GM10248 (cell line): ENCODE data around the gene SLC19A3.

ENCODE experiments used
- CTCF ChIA-PET: fragments of 300-600 bp; sonication (Branson Sonifier 250); formaldehyde crosslinking; extraction: SDS; loops from one replicate; lab custom pipeline; 2021; ENCODE audit warnings: antibody characterized with exemption; lab: Yijun Ruan, JAX
- POLR2A ChIA-PET: fragments of 350-650 bp; sonication (Branson Sonifier 250); formaldehyde crosslinking; extraction: SDS; loops from one replicate; lab custom pipeline; 2020; ENCODE audit warnings: antibody characterized with exemption; lab: Yijun Ruan, JAX
- DNase-seq: peaks from one replicate; pipeline ENCODE4 v3.0.0; 2012; ENCODE audit errors: extremely low spot score
- CTCF ChIP-seq: IDR thresholded peaks from 2 replicates; pipeline ENCODE4 v1.5.1; 2012; ENCODE audit warnings: mild to moderate bottlenecking, low read depth; ENCODE audit errors: extremely low read depth, missing control alignments, control extremely low read depth

Gene SLC19A3

GRCh38 chr2:227706859-227707258, 11.0 kb downstream of the SLC19A3 start:
- DNase-seq = no peak
- ChIA-PET POLR2A (no interaction called here), CTCF (interaction anchor here (1.0 to 1.7 kb wide), 4 partner anchors 9 to 60 kb away, joined by 3 read pairs; no protein-coding TSS in a partner anchor)
- TF ChIP-seq CTCF = no peak

DNA sequence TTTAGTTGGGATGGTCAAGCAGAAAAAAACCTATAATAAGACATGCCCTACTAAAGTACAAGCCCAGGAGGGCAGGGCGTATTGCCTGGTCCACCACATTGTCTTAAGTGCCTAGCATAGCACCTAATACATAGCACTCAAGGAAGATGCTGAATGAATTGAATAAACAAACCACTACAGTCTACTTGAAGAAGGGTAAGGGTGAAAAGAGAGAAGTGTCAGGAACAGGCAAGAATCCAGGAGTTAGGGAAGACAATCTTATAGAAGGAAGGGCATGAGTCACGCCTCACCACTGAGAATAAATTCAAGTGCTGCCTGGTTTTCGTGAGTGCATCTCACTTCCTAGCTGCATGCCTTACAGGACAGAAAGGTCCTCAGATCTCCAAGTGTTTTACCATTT, 13.9 kb downstream of the SLC19A3 start:
- ChIA-PET POLR2A (no interaction called here), CTCF (interaction anchor here (1.0 to 1.3 kb wide), 2 partner anchors 62 to 71 kb away, joined by 3 read pairs; no protein-coding TSS in a partner anchor)
- TF ChIP-seq CTCF = no peak
- no peak for DNase-seq

- CTCF ChIA-PET = interaction anchor here (1.2 to 1.3 kb wide), 2 partner anchors 45 to 63 kb away, joined by 3 read pairs; no protein-coding TSS in a partner anchor
- no peak for TF ChIP-seq CTCF
- POLR2A ChIA-PET = no interaction called here
- DNase-seq = no peak
Observed at GRCh38 chr2:227703280-227703732, 14.5 kb downstream of the SLC19A3 start.

DNA sequence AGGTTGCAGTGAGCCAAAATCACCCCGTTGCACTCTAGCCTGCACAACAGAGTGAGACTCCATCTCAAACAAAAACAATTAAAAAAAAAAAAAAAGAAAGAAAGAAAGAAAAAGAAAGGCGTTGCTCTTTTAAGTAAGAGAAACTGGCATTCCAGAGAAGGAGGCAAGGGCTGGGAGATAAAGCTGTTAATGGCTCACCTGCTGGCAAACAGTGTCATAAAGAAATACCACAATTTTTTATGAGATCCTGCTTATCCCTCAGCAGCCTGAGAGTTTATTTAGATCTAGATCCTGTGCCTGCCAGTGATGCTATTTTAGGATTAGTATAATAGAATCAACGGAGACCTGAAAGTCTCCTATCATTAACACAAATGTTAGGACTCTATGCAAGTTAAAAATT, 16.3 kb downstream of the SLC19A3 start:
- TF ChIP-seq CTCF = no peak
- ChIA-PET POLR2A (no interaction called here), CTCF (no interaction called here)
- no peak for DNase-seq

DNA sequence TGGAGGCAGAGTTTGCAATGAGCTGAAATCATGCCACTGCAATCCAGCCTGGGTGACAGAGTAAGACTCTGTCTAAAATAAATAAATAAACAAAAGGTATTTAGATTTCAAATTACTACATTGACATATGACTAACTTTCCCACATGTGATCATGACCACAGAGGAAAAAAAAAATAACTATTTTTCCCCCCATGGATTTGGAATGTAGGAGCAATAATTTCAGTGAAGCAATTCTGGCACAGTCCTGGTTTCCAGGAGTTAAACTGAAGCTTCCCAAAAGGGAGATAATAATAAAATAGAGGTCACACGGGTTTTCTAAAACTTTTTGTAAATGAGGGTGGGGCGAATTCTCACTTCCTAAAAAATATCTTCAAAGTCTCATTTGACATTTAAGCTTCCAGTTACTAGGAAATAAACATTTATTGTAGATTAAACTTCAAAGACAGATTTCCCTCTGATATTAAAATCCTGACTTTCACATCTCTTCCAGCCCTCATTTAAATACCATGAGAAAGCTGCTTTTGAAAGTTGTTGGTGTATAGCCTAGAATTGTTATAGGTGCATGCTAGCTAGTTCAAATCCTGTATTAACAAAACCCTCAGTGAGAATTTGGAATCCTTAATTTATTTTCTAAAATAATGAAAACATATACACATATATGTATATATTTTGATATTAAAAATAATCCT, 20.7 kb downstream of the SLC19A3 start:
- ChIA-PET POLR2A (no interaction called here), CTCF (interaction anchor here (0.8 to 1.7 kb wide), 4 partner anchors 9 to 458 kb away, joined by 3 to 4 read pairs (median 4); partner anchors contain the start of gene SCYGR8)
- no peak for DNase-seq
- TF ChIP-seq CTCF = no peak

GRCh38 chr2:227687189-227687588, 30.6 kb downstream of the SLC19A3 start:
- ChIA-PET POLR2A (no interaction called here), CTCF (no interaction called here)
- TF ChIP-seq CTCF = no peak
- no peak for DNase-seq
